HL-60 (cell line): ENCODE results near the gene SRPX.

Experiments used
- DNase-seq, 2 experiments: peaks; one replicate each; pipeline ENCODE4 v3.0.0-alpha.2; 2010 to 2020; ENCODE audit warnings: low read depth in 1 of 2, low spot score in 1 of 2
- H3K27ac ChIP-seq: fragments of 250-450 bp; sonication (Bioruptor Pico); replicated peaks from 2 replicates; pipeline ENCODE4 v1.5.1; 2020; ENCODE audit warnings: mild to moderate bottlenecking, moderate library complexity
- H3K27me3 ChIP-seq: fragments of 250-450 bp; sonication (Bioruptor Pico); 2 replicates; pipeline ENCODE4 v1.5.1; 2021; ENCODE audit warnings: mild to moderate bottlenecking, moderate library complexity; ENCODE audit not compliant: insufficient read depth, poor library complexity, severe bottlenecking
- H3K4me3 ChIP-seq: replicated peaks from 2 replicates; pipeline ENCODE4 v1.5.1; 2011; ENCODE audit warnings: mild to moderate bottlenecking, control low read depth, low read length; ENCODE audit not compliant: insufficient read depth
- CTCF ChIP-seq: IDR thresholded peaks from one replicate; pipeline ENCODE4 v1.5.1; 2011; ENCODE audit warnings: low read length, control low read depth, inconsistent platforms; ENCODE audit not compliant: insufficient read depth
- GABPA ChIP-seq: IDR thresholded peaks from 2 replicates; pipeline ENCODE4 v1.6.1; 2012; ENCODE audit warnings: low read depth
- POLR2AphosphoS5 ChIP-seq: IDR thresholded peaks from 2 replicates; pipeline ENCODE4 v1.6.1; 2012; ENCODE audit warnings: low read depth
- REST ChIP-seq: IDR thresholded peaks from 2 replicates; pipeline ENCODE4 v1.6.1; 2012; ENCODE audit warnings: low read depth; ENCODE audit not compliant: insufficient replicate concordance
- SPI1 ChIP-seq: IDR thresholded peaks from 2 replicates; pipeline ENCODE4 v1.6.1; 2012; ENCODE audit warnings: low read depth, mild to moderate bottlenecking, borderline replicate concordance

The SRPX gene

GRCh38 chrX:38232079-38232686 is 11.5 kb upstream of the SRPX start:
- no peak for TF ChIP-seq GABPA
- no peak for TF ChIP-seq REST
- TF ChIP-seq SPI1 = no peak
- TF ChIP-seq POLR2AphosphoS5 = no peak
- TF ChIP-seq CTCF = no peak
- Histone ChIP-seq H3K4me3 (no peak overlapping the region), H3K27ac (no peak overlapping the region), H3K27me3 (no peaks in the 10 kb centered on the region)
- no peak for DNase-seq

GRCh38 chrX:38225093-38225492 is 4.4 kb upstream of the SRPX start:
- no peak overlapping the region for H3K27ac ChIP-seq
- DNase-seq = no peak
- H3K27me3 ChIP-seq = no peaks in the 10 kb centered on the region
- no peak overlapping the region for H3K4me3 ChIP-seq
- TF ChIP-seq GABPA = no peak
- no peak for TF ChIP-seq SPI1

- Histone ChIP-seq H3K4me3 (no peak overlapping the region), H3K27me3 (no peaks in the 10 kb centered on the region), H3K27ac (no peak overlapping the region)
- TF ChIP-seq SPI1 (no peak), GABPA (no peak), CTCF (no peak), POLR2AphosphoS5 (no peak), REST (no peak)
- DNase-seq = no peak
Observed at GRCh38 chrX:38224160-38224559, 3.5 kb upstream of the SRPX start.

GRCh38 chrX:38221391-38221929 is 789 bp upstream of the SRPX start:
- no peak for TF ChIP-seq POLR2AphosphoS5
- no peak for TF ChIP-seq CTCF
- TF ChIP-seq SPI1 = no peak
- TF ChIP-seq REST = no peak
- no peak for TF ChIP-seq GABPA
- no peak overlapping the region for H3K4me3 ChIP-seq

More at GRCh38 chrX:38221391-38221929, 789 bp upstream of the SRPX start:
- H3K27ac ChIP-seq = no peak overlapping the region
- no peaks in the 10 kb centered on the region for H3K27me3 ChIP-seq
- DNase-seq = no peak
